H7 (cell line): ENCODE results near the gene ALG13. TPM values are rescaled to one million over a fixed set of nuclear protein-coding genes. Genes with fewer than 3 reads are reported as not detected.

ENCODE experiments used
- total RNA-seq: library from RNA; depleted of rRNA; stranded (reverse); fragments of >200 nt; shearing (Covaris generic); gene quantifications from 2 replicates; pipeline ENCODE4 v1.2.3, GENCODE V29; 2014; rRNA removed

The ALG13 gene
- total RNA-seq, 1 experiment from 2014 or later = 31.6 TPM

Other genes starting within 250 kb of the ALG13 start
- gene SERTM2, start 169.5 kb upstream of the ALG13 start, total RNA-seq = 0.17 and 0.30 TPM in 2 replicates
- gene TRPC5OS, start 195.0 kb downstream of the ALG13 start, total RNA-seq = 0.21 TPM in 1 of 2 replicates, not detected in the other